GM18526 (cell line): ENCODE data around the gene MNAT1.
A peak's percentile ranks its signal among the peaks of the same experiment; 100 is the strongest.

Experiments used
- POLR2A ChIP-seq: IDR thresholded peaks from 3 replicates; pipeline ENCODE4 v1.6.1; 2011; ENCODE audit not compliant: insufficient read length; ENCODE audit errors: extremely low read depth

The MNAT1 gene

GRCh38 chr14:60973070-60973469, 238.5 kb downstream of the MNAT1 start:
- no peak for TF ChIP-seq POLR2A

GRCh38 chr14:60974090-60974651, 239.6 kb downstream of the MNAT1 start:
- no peak for TF ChIP-seq POLR2A

- no peak for TF ChIP-seq POLR2A
These were observed 241.0 kb downstream of the MNAT1 start for GRCh38 chr14:60975551-60975950.

GRCh38 chr14:60977847-60978246, 243.3 kb downstream of the MNAT1 start:
- TF ChIP-seq POLR2A: no peak

DNA sequence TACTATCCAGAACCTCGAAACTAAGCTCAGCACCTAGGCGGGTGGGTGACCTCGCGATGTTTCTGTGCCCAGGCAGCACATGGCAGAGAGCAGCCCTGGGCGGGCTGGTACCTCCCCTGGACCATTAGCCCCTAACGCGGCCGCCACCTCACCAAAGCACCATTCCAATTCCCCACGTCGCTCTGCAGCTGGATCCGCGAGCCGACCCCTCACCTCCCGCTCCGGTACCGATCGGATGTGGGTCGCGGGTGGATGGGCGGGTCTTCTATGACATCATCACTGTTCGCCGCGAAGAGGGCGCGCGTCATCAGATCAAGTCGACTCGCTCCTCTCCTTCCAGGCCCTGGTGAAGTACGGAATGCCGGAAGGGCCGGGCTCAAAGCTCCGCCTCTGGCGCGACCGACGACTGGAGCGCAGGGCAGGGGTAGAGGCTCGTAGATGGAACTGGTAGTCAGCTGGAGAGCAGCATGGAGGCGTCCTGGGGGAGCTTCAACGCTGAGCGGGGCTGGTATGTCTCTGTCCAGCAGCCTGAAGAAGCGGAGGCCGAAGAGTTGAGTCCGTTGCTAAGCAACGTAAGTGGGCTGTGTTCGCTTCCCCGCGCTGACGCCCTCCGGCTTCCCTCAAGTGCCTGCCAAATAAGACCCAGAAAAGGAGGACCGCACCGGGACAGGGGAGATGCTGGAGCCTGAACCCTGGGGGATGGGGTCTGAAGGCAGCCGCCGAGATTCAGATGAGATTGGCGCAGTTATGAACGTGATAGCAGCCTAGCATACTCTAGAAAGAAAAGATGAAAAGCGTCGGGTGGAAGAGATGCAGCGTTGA, 246.5 kb downstream of the MNAT1 start, which contains the start of the genes SLC38A6 and TRMT5:
Gene SLC38A6, plus strand, starts transcription at position 435 of the 822 bp plus-strand sequence. Its CDS starts 33 bp downstream, at position 468.
Gene TRMT5, minus strand, starts transcription at position 269 of the 822 bp plus-strand sequence. Its CDS starts 106 bp downstream, at position 163.
- peak; percentile 79 for TF ChIP-seq POLR2A

- TF ChIP-seq POLR2A: no peak
These were observed 247.3 kb downstream of the MNAT1 start for GRCh38 chr14:60981633-60982455.

- no peak for TF ChIP-seq POLR2A
These were observed 249.6 kb downstream of the MNAT1 start for GRCh38 chr14:60984196-60984595.

DNA sequence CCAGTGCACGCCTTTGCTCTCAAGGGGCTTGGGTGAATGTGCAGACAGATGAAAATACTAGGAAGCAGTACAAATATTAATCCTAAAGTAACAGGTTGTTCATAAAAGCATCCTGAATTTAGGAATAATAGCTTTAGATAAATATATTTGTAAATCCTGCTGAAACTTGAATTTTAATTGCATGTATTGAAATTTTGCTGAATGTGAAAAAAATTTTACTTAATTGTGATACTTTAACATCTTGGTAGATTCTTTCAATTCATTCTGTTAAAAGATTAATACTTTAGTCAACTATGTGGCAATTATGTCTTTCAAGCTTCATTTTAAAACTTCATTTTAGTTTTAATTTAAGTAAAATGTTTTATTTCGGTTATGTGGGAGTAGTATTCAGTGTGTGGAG, 251.9 kb downstream of the MNAT1 start:
- TF ChIP-seq POLR2A: no peak

- TF ChIP-seq POLR2A: no peak
These were observed 255.0 kb downstream of the MNAT1 start for GRCh38 chr14:60989599-60989998.

- TF ChIP-seq POLR2A: no peak
These were observed 264.1 kb downstream of the MNAT1 start for GRCh38 chr14:60998617-60999016.

DNA sequence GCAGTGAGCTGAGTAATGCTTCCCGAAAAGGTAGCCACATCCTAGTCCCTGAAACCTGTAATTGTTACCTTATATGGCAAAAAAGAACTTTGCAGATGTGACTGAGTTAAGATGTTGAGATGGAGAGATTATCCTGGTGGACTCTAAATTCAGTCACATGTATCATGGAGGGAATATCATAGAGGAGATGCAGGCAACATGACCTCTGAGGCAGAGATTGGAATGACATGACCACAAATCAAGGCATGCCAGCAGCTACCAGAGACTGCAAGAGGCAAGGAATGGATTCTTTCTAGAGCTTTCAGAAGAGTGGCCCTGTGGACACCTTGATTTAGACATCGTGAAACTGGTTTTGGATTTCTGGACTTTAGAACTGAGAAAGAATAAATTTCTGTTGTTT, 265.0 kb downstream of the MNAT1 start:
- TF ChIP-seq POLR2A: no peak

GRCh38 chr14:61003571-61003970, 269.0 kb downstream of the MNAT1 start:
- TF ChIP-seq POLR2A: no peak

DNA sequence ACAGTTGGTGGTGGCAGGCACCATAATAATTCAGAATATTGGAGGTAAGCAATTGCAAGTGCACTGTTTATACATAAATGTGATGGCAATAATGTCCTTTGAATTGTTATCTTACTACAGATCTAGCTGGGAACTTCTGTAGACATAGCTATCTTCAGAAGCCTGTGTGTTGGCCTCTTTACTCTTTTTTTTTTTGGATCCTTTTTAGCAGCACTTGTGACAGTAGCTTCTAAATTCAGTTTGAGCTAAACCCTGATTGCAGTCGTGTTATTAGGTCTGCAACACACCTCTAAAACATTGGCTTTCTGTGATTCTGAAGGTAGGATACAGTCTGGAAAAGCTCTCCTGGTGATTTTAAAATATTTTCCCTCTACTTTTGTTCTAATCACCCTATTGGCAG, 285.0 kb downstream of the MNAT1 start:
- no peak for TF ChIP-seq POLR2A
